ENCODE measurements around the gene DPP8. TPM values are rescaled to one million over a fixed set of nuclear protein-coding genes. Genes with fewer than 3 reads are reported as not detected.
A peak's percentile ranks its signal among the peaks of the same experiment; 100 is the strongest.
"Not testable (repeated sequence)": the region's sequence is repeated elsewhere in the genome, so short reads cannot be mapped to it uniquely, and the experiment has no call there.

DPP8 gene
- total and polyA plus RNA-seq, 2 donors from 2014 or later, result 8.2 to 38.6 TPM

- H3K4me1 ChIP-seq (ENCODE audit: control insufficient read depth in 2 of 3, insufficient read depth in 2 of 3, low read depth in 1 of 3, low read length in 3 of 3), result peaks cover 0 to 5% (median 0%) of the 10 kb centered on the region in 3 donors
- H3K9me3 ChIP-seq (ENCODE audit: control insufficient read depth in 2 of 3, insufficient read depth in 1 of 3, low read length in 3 of 3), result no peaks in the 10 kb centered on the region
- intact Hi-C loops (cut with DNase I), result no loop called here
- H3K4me3 ChIP-seq (ENCODE audit: low read length in 3 of 3), result no peak overlapping the region
- TF ChIP-seq, protein P1, sequence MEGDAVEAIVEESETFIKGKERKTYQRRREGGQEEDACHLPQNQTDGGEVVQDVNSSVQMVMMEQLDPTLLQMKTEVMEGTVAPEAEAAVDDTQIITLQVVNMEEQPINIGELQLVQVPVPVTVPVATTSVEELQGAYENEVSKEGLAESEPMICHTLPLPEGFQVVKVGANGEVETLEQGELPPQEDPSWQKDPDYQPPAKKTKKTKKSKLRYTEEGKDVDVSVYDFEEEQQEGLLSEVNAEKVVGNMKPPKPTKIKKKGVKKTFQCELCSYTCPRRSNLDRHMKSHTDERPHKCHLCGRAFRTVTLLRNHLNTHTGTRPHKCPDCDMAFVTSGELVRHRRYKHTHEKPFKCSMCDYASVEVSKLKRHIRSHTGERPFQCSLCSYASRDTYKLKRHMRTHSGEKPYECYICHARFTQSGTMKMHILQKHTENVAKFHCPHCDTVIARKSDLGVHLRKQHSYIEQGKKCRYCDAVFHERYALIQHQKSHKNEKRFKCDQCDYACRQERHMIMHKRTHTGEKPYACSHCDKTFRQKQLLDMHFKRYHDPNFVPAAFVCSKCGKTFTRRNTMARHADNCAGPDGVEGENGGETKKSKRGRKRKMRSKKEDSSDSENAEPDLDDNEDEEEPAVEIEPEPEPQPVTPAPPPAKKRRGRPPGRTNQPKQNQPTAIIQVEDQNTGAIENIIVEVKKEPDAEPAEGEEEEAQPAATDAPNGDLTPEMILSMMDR (IDR thresholded peaks at IDR 0.05; ENCODE audit: borderline replicate concordance, extremely low read depth, insufficient read depth), result no peak
- no peaks in the 10 kb centered on the region for H3K27me3 ChIP-seq (ENCODE audit: control insufficient read depth, insufficient read depth, low read length)
- H3K9ac ChIP-seq (ENCODE audit: low read length in 3 of 3), result no peak overlapping the region
- no peak for FAIRE-seq
- DNase-seq, result no peak
- H3K27ac ChIP-seq (ENCODE audit: low read depth in 2 of 2, low read length in 2 of 2), result no peak overlapping the region
- H3K36me3 ChIP-seq (ENCODE audit: control insufficient read depth in 2 of 3, insufficient read depth in 3 of 3, low read length in 3 of 3), result peaks cover 0 to 15% (median 9%) of the 10 kb centered on the region in 3 donors
Observed at GRCh38 chr15:65553691-65554090, 36.2 kb upstream of the DPP8 start.

DNA sequence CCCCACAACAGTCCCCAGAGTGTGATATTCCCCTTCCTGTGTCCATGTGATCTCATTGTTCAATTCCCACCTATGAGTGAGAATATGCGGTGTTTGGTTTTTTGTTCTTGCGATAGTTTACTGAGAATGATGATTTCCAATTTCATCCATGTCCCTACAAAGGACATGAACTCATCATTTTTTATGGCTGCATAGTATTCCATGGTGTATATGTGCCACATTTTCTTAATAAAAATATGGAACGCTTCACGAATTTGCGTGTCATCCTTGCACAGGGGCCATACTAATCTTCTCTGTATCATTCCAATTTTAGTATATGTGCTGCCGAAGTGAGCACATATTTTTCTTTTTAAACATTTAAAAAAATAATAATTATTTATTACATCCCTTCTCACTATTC, 35.4 kb upstream of the DPP8 start:
- H3K36me3 ChIP-seq (ENCODE audit: control insufficient read depth in 2 of 3, insufficient read depth in 3 of 3, low read length in 3 of 3); H3K9ac ChIP-seq (ENCODE audit: low read length in 3 of 3); H3K27me3 ChIP-seq (ENCODE audit: control insufficient read depth, insufficient read depth, low read length); H3K4me3 ChIP-seq (ENCODE audit: low read length in 3 of 3); DNase-seq; intact Hi-C loops (cut with DNase I); H3K9me3 ChIP-seq (ENCODE audit: control insufficient read depth in 2 of 3, insufficient read depth in 1 of 3, low read length in 3 of 3); FAIRE-seq; H3K27ac ChIP-seq (ENCODE audit: low read depth in 2 of 2, low read length in 2 of 2); H3K4me1 ChIP-seq (ENCODE audit: control insufficient read depth in 2 of 3, insufficient read depth in 2 of 3, low read depth in 1 of 3, low read length in 3 of 3): not testable (repeated sequence)

DNA sequence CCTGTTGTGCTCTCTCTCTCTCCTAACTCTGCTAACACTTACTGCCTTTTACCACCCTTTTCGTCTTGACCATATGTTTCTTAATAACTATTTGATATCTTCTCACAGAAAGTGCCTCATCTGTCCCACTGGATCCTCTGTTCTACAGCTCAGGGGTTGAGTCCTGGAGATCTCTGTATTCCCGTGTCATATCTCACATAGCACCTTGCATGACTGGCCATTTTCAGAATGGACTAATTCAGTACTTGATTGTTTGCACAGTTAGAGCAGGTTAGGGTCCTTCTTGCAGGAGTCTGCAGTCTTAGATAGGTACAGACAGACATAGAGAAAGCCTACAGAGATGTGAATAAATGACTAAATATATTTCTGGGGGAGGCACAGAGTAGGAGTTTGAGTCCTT, 33.7 kb upstream of the DPP8 start:
- Histone ChIP-seq H3K27ac (ENCODE audit: low read depth in 2 of 2, low read length in 2 of 2) (peak overlapping the region in 1 of 2 donors; percentile 23), H3K36me3 (ENCODE audit: control insufficient read depth in 2 of 3, insufficient read depth in 3 of 3, low read length in 3 of 3) (peaks cover 0 to 5% (median 0%) of the 10 kb centered on the region in 3 donors), H3K27me3 (ENCODE audit: control insufficient read depth, insufficient read depth, low read length) (no peaks in the 10 kb centered on the region), H3K4me1 (ENCODE audit: control insufficient read depth in 2 of 3, insufficient read depth in 2 of 3, low read depth in 1 of 3, low read length in 3 of 3) (peaks cover 0 to 5% (median 0%) of the 10 kb centered on the region in 3 donors), H3K4me3 (ENCODE audit: low read length in 3 of 3) (peak overlapping the region in 1 of 3 donors; percentile 10), H3K9ac (ENCODE audit: low read length in 3 of 3) (no peak overlapping the region), H3K9me3 (ENCODE audit: control insufficient read depth in 2 of 3, insufficient read depth in 1 of 3, low read length in 3 of 3) (no peaks in the 10 kb centered on the region)
- intact Hi-C loops (cut with DNase I), result no loop called here
- DNase-seq (no peak), FAIRE-seq (no peak)
- TF ChIP-seq, protein P1 (IDR thresholded peaks at IDR 0.05; ENCODE audit: borderline replicate concordance, extremely low read depth, insufficient read depth), result no peak

DNA sequence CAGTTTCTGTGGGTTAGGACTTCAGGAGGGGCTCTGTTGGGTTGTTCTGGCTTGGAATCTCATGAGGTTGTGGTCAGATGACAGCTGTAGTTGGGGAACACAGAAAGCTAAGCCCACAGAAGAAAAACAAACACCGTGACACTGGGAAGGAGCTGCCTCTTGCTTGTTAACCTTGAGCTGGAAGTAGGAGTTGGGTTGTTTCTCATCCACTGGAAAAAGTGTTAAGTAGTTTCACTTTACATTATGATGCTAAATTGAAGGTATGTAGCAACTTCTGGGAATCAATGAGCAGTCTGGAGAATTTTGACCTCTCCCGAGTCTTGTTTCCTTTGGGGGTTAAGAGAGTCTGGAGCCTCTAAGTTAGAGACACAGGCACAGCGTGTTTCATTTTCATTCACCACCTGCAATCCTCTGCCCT, 33.2 kb upstream of the DPP8 start:
- Histone ChIP-seq H3K27ac (ENCODE audit: low read depth in 2 of 2, low read length in 2 of 2) (peak overlapping the region in 1 of 2 donors; percentile 23), H3K36me3 (ENCODE audit: control insufficient read depth in 2 of 3, insufficient read depth in 3 of 3, low read length in 3 of 3) (peaks cover 0 to 2% (median 0%) of the 10 kb centered on the region in 3 donors), H3K4me3 (ENCODE audit: low read length in 3 of 3) (peak overlapping the region in 1 of 3 donors; percentile 10), H3K4me1 (ENCODE audit: control insufficient read depth in 2 of 3, insufficient read depth in 2 of 3, low read depth in 1 of 3, low read length in 3 of 3) (peaks cover 0 to 5% (median 0%) of the 10 kb centered on the region in 3 donors), H3K27me3 (ENCODE audit: control insufficient read depth, insufficient read depth, low read length) (no peaks in the 10 kb centered on the region), H3K9ac (ENCODE audit: low read length in 3 of 3) (no peak overlapping the region), H3K9me3 (ENCODE audit: control insufficient read depth in 2 of 3, insufficient read depth in 1 of 3, low read length in 3 of 3) (no peaks in the 10 kb centered on the region)
- FAIRE-seq, result no peak
- DNase-seq, result peak in 1 of 5 donors; percentile 13
- TF ChIP-seq, protein P1 (IDR thresholded peaks at IDR 0.05; ENCODE audit: borderline replicate concordance, extremely low read depth, insufficient read depth), result no peak
- intact Hi-C loops (cut with DNase I), result no loop called here

DNA sequence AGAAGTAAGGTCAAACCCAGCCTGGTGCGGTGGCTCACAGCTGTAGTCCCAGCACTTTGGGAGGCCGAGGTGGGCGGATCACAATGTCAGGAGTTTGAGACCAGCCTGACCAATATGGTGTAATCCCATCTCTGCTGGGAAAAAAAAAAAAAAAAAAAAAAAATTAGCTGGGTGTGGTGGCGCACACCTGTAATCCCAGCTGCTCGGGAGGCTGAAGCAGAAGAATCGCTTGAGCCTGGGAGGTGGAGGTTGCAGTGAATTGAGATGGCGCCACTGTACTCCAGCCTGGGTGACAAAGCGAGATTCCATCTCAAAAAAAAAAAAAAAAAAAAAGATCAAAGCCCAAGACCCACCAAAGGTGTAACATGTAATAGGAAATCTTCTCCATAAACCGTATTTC, 31.8 kb upstream of the DPP8 start:
- H3K27ac ChIP-seq (ENCODE audit: low read depth in 2 of 2, low read length in 2 of 2); H3K9me3 ChIP-seq (ENCODE audit: control insufficient read depth in 2 of 3, insufficient read depth in 1 of 3, low read length in 3 of 3); DNase-seq; H3K27me3 ChIP-seq (ENCODE audit: control insufficient read depth, insufficient read depth, low read length); FAIRE-seq; H3K4me1 ChIP-seq (ENCODE audit: control insufficient read depth in 2 of 3, insufficient read depth in 2 of 3, low read depth in 1 of 3, low read length in 3 of 3); H3K36me3 ChIP-seq (ENCODE audit: control insufficient read depth in 2 of 3, insufficient read depth in 3 of 3, low read length in 3 of 3); intact Hi-C loops (cut with DNase I); H3K4me3 ChIP-seq (ENCODE audit: low read length in 3 of 3); H3K9ac ChIP-seq (ENCODE audit: low read length in 3 of 3): not testable (repeated sequence)
